ENCODE measurements around the gene NAA10.

Gene NAA10

DNA sequence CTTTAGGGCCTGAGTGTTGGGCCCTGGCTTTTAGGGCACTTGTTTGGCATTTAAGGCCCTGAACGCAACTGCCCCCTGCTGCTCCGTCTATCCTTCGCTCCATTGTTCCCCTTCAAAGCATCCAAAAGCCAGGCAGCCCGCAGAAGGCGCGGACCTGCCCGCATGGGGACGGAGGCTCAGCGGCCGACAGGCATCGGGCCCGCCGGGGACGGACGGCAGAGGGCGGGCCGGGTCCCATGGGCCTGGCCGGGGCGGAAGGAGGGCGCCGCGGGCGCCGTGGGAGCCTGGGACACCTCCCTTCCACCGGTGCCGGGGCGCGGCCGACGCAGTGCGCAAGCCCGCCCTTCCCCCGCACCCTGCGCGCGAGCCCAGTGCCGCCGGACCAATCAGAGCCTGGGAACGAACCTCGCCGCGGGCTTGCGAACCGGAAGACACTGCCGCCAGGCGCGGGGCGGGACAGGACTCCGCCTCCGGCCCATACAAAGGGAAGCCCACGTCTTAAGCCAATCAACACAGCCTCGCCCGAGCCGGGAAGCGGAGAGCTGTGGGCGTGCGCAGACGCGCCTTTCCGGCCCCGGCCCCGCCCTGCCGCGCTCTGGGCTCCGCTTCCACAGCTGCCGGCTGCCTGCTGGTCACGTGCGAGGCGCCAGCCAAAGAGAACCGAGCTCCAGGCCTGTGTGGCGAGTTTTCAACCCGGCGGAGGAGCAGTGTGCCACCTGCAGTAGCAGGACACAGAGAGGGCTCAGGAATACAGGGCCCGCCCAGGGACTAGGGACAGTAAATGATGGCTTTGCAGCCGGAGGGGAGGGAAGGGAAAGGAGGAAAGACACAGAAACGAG lies 6.7 kb downstream of the NAA10 start:
- DNase-seq = peak; percentile 90 to 93

DNA sequence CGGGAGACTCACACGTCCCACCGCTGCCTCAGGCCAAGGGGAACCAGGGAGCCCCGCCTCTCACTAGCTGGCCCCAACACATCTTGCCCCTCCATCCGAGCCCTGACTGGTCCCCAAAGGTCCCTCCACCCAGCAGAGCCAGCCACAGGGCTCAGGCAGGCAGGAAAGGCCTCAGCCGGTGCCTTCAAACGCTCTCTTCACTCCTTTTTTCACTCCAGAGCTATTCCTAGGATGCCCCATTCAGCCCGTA lies 7.2 kb downstream of the NAA10 start:
- DNase-seq = no peak

DNA sequence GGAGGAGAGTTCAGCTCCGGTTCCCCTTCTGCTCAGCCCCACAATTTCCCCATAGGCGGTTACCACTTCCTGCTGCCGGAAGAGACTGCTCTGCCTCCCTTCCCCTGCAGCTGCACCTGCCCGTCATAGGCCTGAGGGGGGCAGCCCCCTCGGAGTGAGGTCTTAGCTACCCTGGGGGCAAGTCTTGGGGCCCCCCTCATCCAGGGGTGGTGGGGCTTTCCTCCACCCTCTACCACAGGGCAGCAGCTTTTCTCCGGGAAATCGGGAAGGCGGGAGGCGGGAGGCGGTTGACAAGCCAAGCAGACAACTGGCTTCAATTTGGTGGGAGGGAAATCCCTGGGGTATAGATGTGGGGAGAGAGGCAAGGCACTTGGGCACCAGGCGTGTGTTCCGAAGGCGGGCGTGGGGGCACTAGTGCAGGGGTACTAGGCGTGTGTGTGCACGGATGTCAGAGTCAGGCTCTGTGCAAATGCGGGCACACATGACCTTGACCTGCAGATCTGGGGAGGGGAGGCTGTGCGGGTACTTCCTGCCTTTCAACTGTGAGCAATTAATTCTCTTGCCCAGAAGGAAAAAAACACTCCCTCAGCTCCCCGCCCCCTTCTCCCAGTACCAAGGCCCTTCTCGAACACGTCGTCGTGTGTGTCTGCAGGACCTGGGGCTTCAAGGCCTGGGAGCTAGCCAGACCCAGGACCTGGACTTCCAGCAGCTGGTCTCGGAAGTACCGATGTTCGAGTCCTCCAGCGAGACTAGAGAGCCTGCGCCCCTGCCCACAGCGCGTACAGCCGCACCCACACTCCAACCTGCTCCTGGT lies 7.8 kb downstream of the NAA10 start:
- peak; percentile 64 to 69 for DNase-seq

GRCh38 chrX:153926552-153926857 lies 8.3 kb downstream of the NAA10 start:
- no peak for DNase-seq

DNA sequence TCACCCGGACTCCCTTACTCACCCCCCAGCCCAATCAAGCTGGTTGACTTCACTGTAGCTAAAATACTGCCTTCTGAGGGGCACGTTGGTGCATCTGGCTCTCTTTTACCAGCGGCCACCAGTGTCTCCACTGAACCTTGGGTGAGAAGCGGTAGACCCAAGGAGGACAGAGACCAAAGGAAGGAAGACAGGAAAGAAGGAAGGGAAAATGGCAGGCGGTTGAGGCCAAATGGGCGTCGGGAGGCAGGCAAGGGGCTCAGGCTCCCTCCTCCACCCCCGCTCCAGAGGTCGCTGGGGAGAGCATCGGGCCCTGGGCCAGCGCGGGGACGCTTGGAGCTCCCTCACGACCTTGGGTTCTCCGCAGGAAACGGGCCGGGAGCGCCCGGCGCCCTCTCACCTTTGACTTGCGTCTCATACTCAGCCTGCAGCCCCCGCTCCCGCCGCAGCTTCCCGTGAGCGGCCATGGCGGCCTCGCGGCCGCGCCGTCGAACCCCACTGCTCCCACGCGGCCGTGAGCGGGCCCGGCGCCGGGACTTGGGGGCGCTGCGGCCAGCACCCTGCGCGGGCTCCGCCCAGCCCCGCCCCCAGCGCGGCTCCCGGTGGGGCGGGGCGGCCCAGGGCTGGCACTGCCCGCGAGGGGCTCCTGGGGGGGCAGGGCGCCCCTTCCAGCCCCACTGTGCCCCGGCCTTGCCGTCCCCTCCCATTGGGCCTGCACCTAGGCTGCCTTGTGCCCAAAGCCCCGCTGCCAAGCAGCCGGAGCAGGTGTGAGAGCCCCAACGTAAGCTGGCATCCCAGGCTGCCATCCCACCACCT lies 8.9 kb downstream of the NAA10 start, which contains the start of gene ARHGAP4:
TSS of gene ARHGAP4 (minus strand) at position 526 of the 813 bp plus-strand sequence. CDS start at position 464, 62 bp downstream.
- peak in 1 of 2 donors; percentile 40 for DNase-seq

- DNase-seq = no peak
Measured at GRCh38 chrX:153925387-153925738, 9.5 kb downstream of the NAA10 start.

- no peak for DNase-seq
Measured at GRCh38 chrX:153924149-153924861, 10.5 kb downstream of the NAA10 start.

- DNase-seq = no peak
Measured at GRCh38 chrX:153922932-153923857, 11.6 kb downstream of the NAA10 start.

- no peak for DNase-seq
Measured at GRCh38 chrX:153921511-153922446, 13.1 kb downstream of the NAA10 start.

DNA sequence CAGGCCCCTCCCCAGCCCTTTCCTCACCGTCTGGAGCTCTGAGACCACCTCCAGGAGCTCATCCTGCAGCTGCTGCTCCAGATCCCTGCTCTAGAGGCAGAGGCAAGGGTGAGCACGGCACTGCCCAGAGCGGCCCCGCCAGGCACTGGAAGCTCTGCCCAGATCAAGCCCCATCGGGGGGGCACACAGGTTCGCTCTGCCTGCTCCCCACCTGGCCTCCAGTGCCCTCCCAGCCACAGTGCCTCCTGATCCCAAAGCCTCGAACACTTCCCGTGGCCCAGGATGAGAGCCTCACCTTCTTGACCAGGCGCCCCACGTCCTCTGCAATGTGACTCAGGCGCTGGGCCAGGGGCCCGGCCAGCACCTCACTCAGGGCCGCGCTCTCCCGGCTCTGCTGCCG lies 13.8 kb downstream of the NAA10 start:
- no peak for DNase-seq

GRCh38 chrX:153920546-153920945 lies 14.3 kb downstream of the NAA10 start:
- no peak for DNase-seq

GRCh38 chrX:153919281-153919680 lies 15.6 kb downstream of the NAA10 start:
- no peak for DNase-seq

DNA sequence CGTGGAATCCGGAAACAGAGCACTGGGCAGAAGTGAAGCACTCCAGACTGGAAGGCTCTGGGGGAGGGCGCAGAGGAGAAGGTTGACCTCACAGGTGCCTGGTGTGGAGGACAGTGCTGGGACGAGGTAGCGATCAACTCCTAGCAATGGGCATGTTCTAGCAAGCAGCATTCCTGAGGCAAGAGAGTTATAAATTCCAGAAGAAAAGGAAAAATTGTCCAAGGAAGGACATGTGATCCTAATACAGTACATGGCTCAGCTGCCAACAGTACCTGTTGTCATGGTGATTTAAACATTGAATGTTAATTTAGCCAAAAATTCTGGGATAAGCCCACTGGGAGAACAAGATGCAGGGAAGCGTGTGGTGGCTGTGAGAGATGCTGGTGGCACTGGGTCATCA lies 17.0 kb downstream of the NAA10 start:
- no peak for DNase-seq

GRCh38 chrX:153913701-153914100 lies 21.1 kb downstream of the NAA10 start:
- no peak for DNase-seq

DNA sequence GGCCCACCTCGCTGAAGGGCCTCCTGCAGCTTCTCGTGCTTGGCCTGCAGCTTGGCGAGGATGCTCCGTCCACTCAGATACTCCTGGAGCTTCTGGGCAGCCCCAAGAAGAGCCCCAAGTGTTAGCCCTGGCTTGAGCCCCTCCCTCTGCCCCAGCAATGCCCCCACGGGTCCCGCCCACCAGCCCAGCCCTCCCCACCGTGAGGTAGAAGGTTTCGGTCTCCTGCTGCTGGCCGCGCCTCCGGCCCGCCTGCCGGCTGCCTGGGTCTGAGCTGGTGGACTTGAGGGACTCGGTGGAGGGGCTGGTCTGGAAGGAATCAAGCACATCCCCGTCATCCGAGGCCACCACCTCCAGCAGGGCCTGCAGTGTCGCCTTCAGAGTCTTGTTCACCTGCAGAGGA lies 21.6 kb downstream of the NAA10 start:
- no peak for DNase-seq

- DNase-seq = no peak
Measured at GRCh38 chrX:153911798-153912197, 23.0 kb downstream of the NAA10 start.

DNA sequence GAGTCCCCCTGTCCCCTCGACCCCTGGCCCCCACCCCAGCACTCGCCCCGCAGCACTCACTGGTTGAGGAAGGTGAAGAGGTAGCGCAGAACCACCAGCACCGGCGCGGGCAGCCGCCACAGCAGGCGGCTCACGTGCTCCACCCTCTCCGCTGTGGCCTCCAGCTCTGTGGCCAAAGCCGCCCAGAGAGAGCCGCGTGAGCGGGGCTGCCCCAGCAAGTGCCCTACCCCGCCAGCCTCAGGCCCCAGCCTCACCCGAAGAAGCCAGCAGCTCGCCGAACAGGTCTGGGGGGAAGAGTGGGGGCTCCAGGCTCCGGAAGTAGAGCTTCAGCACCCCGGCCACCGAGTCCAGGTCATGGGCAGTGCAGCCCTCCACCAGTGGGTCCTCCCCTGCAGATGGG lies 24.4 kb downstream of the NAA10 start:
- DNase-seq = no peak

- no peak for DNase-seq
Measured at GRCh38 chrX:153909980-153910360, 24.9 kb downstream of the NAA10 start.

GRCh38 chrX:153909024-153909979 lies 25.5 kb downstream of the NAA10 start:
- DNase-seq = no peak

Measured in activated CD4-positive, alpha-beta T cell treated with anti-CD3 and anti-CD28 coated beads for 4 hours (primary cell).